T1000 (cell line): ENCODE results near the gene ABHD1.

Experiments used
- DNase-seq: peaks from one replicate; lab custom pipeline; 2025; ENCODE audit warnings: mixed read lengths; lab: John Stamatoyannopoulos, UW

Gene ABHD1

DNA sequence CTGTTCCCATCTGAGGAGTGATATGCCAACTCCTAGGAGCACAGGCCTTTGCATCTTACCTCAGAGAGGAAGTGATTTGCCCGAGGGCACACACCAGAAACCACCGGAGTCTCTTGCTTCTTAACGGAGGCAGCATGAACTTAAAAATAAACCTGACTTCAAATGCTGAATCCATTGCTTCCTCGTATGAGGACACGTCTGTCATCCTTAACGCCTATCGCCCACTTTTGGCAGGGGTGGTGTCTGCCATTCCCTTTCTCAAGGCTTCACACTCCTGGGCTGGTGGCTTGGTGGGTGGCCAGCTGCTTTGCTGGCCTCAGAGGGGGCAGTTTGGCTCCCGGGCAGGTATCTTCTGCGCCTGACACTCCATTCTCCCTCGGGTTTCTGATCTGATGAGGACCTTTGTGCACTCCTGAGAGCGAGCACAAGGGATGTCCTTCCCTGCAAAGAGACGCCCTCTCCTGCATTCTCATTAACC, 11.9 kb downstream of the ABHD1 start:
- no peak for DNase-seq

DNA sequence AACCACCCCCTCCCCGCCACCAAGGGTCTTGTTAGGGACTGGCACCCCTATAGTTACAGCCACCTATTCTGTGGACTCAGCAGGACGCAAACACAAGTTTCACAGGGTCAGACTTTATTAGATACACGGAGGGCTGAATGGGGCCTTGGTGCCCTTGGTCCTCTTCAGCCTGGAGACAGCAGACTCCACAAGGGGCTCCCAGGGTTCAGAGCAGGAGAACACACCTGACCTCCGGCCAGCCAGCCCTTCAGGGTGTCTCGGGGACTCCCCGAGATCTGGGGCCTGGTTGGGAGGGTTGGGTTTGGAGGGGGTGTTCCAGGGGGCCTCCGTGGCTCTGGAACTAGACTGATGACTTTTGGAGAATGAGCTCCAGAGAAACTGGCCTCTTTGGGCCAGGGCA, 13.1 kb downstream of the ABHD1 start:
- no peak for DNase-seq

DNA sequence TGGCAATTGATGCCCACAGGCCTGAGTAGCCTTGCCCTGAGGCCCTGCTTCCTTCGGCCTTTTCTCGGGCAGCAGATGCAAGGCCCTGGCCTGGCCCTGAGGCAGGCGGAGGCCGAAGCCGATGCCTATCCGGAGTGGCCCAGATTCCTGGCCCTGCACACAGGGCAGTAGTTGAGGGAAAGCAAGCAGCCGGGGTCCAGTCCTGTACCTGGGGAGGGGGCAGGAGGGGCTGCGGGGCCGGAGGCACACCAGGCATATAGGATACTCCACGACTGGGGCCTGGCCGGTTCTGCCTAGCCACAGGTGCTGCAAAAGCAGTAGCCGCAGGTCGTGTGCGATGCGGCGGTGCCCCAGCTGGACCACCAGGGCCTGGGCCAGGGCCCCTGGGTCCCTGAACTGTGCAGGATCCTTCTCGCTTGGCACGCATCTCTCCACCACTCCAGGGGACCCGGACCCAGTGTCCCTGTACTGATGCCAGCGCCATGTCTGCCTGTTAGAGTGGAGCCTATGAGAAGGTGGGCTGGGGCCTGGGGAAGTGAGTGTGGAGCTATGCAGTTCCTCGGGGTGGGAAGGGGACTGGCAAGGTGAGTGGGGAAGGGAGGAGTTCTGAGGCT, 13.8 kb downstream of the ABHD1 start:
- no peak for DNase-seq

DNA sequence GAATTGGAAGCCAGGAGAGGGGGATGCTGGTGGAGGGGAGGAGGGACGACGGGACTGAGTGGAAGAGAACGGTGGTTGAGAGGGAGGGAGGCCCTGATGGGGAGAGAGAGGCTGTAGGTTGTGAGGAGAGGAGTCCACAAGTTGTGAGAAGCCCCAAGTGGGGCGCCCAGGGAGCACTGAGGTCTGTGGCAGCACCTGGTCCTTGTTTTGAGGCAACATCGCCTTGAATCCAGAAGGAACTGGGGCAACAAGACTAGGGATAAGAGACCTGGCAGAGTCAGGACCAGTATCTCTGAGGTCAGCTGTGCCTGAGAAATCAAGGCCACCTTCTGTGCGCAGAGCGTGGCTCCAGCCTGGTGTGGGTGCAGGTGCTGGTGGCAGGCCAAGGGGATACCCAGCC, 14.5 kb downstream of the ABHD1 start:
- no peak for DNase-seq

DNA sequence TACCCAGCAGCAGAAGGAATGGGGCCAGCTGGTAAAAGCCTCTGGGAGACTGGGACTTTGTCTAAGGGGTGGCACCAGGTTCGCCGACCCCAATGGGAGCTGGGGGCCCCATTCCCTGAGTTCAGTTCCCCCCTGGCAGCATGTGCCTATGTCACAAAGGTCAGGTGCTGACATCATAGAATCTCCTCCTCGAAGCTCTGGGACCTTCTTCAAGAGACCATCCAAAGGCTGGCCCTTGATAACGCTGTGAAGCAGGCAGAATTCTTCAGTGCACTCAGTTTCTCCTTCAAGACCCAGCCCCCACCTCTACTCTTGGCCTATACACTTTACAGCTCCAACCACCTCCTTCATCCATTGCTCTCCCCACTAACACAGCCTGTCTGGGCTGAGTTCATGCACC, 15.7 kb downstream of the ABHD1 start, which contains the start of gene PRR30:
Gene PRR30, minus strand, starts transcription at position 101 of the 400 bp plus-strand sequence. CDS start 1,081 bp downstream, outside the sequence.
- no peak for DNase-seq

DNA sequence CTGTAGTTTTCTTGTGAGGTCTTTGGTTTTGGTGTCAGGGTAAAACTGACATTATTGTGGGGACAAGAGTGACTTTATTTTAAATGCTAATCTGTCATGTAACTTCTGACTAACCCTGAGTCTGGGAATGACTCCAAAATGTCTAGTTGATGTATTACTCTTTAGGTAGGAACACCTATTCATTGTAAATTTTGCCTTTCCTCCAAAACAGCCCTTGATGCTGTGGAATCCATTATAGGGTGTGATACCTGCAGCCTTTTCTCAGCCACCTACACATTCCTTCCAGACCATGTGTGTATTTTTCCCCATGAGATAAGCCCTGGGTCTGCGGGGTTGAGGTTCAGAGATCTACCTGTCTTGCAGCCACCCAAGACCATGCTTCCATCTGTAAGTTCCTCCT, 19.7 kb downstream of the ABHD1 start:
- DNase-seq = no peak

DNA sequence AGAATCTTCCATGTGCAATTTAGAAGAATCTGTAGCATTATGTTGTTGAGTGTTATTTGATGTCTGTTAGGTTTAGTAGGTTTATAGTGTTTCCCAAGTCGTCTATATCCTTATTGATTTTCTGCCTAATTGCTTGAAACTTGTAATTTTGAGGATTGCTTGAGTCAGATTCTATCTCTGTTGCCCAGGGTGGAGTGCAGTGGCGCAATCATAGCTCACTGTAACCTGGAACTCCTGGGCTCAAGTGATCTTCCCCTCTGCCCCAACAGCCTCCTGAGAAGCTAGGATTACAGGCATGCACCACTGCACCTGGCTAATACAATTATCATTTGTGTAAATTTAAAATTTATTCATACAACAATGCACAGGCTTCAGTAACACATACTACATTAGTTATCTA, 22.1 kb downstream of the ABHD1 start:
- DNase-seq = no peak

DNA sequence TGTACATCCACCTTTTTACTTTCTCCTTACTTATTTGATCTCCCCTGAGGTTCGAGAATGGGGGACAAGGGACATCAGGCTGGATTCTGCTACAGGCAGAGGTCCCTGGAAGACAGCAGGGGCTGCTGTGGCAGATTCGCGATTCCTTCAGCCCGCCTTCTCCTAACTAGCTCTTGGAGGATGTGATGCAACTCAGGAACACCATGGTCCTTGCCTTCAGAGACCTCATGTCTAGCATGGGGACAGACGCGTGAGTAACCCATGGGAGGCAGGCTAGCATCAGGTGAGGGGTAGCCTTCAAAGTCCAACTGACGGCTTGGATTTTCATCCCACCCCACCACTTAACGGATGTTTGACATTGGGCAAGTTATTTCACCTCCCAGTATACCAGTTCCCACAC, 24.3 kb downstream of the ABHD1 start:
- no peak for DNase-seq

DNA sequence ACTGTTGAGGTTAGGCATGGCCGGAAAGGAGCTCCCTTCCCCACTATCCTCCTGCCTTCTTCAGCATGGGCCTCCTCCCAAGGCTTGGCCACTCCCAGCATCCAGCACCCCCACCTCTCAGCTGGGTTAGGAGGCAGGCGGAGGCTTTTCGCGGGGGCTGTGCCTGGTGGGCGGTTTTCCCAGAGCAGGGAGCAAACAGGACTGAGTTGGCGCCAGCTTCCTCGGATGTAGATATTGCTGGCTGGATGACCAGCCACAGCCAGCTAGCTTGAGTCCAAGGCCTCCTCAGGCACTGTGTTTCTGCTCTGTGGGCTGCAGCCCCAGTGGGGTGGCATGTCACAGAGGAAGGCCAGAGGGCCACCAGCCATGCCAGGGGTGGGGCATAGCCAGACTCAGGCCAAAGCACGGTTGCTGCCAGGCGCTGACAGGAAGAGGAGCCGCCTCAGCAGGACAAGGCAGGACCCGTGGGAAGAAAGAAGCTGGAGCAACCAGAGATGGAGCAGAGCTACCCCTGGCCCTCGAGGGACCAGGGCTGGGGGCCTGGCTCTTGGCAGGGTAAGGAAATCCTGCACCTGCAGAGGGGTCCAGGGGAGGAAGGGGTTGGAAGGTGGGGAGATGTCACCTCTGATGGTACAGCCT, 25.3 kb downstream of the ABHD1 start, which contains the start of gene TCF23:
Gene TCF23, plus strand, starts transcription at position 204 of the 639 bp plus-strand sequence. Its CDS starts 130 bp downstream, at position 334.
- DNase-seq = no peak

DNA sequence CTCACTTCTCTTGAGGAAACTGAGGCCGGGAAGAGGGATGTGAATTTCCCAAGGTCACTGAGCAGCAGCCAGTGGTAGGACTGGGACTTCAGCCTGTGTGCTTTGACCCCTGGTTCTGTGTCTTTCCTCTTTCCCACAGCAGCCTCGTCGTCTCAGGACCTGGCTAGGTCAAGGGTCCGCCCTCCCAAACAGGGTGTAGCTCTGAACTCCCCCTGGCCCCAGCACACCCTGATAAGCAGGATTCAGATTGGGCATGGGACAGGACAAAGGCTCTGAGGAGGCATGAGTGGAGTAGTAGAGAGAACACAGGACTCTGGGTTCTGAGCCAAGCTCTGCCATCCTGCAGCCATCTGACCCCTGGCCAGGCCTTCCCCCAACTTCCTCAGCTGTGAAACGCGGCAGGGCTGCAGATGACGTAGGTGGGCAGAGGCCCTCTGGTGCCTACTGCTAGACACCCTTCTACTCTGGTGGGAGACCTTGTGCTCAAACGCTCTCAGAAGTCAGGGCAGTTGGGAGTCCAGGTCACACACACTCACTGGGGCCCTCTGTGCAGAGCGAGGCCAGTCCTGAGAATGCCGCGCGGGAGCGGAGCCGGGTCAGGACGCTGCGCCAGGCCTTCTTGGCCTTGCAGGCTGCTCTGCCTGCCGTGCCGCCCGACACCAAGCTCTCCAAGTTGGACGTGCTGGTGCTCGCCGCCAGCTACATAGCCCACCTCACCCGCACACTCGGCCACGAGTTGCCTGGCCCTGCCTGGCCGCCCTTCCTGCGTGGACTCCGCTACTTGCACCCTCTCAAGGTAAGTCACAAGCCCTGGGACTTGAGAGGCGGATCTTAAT, 26.2 kb downstream of the ABHD1 start:
- no peak for DNase-seq

DNA sequence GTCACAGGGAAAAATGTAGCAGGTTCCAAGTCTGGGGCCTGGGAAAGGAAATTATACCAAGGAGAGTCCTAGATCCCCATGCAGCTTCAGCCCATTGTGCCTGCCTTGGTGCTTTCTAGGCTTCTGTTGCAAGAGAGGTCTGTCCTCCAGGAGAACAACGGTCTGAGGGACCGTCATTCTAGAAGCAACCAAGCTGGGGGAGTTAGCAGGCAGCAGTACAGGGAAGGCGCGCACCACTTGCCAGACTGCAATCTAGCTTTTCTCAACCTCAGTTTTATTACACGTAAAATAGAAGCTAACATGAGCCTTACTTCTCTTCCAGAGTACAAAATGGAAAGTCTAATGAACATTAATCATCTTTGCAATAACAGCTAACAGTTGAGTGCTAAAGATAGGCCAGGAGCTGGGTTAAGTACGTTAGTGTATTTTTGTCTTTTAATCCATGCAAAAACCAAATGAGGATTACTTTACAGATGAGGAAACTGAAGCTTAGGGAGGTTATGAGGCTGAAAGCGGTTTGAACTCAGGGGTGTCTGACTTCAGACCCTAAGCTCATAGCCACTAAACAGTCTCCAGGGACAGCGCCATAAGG, 27.1 kb downstream of the ABHD1 start:
- DNase-seq = no peak

DNA sequence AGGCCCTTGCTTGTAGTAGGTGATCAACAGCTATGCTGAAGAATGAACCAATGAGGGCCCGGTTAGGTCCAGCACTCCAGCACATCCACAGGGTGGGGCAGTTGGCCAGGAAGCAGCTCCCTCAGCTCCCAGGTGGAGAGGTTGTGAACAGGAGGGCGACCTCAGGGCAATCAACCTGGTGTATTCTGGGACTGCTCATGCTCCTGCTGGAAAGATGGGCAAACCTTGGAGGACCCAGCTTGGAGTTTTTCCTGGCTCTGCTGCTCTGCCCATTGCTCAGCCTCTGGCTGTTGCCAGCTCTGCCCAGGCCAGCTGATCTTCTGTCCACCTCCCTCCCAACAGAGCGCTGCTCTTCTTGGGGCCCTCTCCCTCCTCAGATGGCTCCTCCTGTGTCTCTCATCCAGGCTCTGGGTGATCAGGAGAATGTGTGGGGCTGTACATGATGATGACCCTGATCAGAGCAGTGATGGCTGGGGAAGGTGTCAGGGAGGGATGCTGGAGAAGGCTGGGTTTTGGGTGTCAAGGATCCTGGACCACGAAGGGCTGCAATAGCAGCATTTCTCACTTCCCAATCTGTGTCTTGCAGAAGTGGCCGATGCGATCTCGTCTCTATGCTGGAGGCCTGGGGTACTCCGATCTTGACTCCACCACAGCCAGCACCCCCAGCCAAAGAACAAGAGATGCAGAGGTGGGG, 28.6 kb downstream of the ABHD1 start:
- no peak for DNase-seq

DNA sequence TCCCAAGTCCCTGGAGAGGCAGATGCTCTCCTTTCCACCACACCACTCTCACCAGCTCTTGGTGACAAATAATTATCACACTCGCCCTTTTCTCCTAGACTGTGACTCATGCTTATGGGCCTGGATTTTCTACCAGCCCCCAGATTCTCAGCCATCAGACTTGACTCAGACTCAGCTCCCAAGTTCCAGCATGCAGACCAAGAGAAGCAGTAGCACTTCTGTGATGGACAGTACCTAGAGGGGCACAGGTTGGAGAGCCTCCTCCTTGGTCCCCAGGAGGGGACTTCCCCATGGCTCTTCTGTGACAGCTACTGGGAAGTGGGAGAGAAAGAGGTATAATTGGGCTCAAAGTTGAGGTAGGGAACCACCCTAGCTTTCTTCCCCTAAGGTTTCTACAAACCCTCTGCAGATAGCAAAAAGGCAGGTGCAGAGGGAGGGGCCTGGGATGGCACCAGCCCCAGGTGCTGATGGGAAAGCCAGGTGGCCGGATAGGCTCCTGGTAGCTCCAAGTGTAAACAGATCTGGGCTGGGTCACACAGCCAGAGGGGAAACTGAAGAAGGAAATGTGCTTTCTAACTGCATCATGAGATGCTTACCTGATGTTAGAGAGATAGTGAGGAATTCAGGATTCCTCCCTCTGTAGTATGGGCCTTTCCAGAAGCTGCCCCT, 29.3 kb downstream of the ABHD1 start:
- no peak for DNase-seq

DNA sequence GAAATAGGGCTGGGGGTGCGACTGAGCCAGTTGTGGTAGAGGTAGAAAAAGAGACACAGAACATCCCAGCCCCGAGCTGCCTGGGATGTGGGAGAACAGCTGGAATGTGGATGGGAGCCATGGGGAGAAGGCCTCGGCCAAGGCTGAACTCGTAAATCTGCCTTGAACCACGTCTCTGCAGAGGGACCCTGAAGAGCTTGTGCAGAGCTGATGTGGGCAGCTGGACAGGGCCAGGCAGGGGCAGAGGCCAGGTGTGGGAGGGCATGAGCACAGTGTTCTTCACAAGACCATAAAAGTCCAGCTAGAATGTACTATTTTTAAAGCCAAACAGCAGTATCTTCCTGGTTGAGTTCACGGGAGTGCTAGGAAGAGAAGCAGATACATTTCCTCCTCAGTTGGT, 30.9 kb downstream of the ABHD1 start:
- no peak for DNase-seq

DNA sequence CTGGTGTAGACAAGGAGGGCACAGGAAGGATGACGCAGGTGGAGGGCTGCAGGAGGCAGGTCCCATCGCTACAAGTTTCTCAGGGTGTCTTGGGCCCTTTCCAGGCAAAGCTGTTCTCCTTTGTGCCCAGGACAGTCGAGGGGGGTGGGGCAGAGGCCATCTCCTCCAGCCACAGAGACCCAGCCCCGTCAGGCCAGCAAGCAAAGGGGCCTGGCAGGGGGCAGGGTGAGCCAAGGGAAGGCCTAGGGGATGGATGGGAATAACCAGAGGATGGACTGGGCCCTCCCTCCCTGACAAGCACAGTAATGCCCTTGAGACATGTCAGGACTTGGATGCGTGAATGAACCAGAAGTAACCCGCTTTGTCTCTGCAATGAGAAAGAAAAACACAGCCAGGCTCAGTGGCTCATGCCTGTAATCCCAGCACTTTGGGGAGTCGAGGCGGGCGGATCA, 31.5 kb downstream of the ABHD1 start:
- DNase-seq = no peak

DNA sequence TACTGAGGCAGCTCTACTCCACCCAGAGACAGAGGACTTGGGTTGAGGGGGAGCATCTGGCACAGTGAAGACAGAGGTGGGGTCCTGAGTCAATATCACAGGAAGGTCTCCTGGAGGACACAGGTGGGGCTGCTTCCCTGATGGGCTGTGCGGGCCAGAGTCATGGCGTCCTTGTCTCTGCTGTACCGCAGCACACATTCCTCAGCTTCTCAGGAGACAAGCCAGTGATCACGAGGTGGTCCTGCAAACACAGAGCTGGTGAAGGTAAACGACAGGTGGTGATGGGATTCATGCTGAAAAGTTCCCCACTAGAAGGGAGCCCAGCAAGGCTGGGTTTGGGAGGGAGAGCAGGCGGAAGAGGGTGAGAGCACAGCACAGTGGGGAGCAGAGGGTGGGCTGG, 34.9 kb downstream of the ABHD1 start:
- DNase-seq = no peak

DNA sequence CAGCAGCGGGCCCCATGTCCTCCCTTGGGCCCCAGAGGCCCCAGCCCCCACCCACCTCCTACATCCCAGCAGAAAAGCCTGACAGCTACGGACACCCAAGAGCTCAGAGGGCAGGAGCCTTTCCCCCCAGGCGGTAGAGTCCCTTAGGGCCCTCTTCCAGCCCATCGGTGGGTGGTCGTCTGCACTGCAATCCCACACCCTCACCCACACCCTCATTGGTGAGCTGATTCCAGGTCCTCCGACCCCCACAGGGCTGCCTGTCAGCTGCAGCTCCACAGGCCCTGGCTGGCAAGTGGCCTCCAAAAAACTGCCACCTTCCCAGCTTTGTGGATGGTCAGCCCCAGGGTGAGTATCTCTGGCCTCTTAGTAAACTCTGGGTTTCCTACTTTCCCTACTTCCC, 35.7 kb downstream of the ABHD1 start:
- no peak for DNase-seq

DNA sequence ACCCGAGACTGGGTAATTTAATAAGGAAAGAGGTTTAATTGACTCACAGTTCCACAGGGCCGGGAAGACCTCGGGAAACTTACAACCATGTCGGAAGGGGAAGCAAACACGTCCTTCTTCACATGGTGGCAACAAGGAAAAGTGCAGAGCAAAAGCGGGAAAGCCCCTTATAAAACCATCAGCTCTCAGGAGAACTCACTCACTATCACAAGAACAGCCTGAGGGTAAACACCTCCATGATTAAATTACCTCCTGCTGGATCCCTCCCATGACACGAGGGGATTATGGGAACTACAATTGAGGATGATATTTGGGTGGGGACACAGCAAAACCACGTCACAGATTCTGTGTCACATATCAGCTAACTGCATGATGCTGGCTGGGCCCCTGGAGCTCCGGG, 36.6 kb downstream of the ABHD1 start:
- no peak for DNase-seq

DNA sequence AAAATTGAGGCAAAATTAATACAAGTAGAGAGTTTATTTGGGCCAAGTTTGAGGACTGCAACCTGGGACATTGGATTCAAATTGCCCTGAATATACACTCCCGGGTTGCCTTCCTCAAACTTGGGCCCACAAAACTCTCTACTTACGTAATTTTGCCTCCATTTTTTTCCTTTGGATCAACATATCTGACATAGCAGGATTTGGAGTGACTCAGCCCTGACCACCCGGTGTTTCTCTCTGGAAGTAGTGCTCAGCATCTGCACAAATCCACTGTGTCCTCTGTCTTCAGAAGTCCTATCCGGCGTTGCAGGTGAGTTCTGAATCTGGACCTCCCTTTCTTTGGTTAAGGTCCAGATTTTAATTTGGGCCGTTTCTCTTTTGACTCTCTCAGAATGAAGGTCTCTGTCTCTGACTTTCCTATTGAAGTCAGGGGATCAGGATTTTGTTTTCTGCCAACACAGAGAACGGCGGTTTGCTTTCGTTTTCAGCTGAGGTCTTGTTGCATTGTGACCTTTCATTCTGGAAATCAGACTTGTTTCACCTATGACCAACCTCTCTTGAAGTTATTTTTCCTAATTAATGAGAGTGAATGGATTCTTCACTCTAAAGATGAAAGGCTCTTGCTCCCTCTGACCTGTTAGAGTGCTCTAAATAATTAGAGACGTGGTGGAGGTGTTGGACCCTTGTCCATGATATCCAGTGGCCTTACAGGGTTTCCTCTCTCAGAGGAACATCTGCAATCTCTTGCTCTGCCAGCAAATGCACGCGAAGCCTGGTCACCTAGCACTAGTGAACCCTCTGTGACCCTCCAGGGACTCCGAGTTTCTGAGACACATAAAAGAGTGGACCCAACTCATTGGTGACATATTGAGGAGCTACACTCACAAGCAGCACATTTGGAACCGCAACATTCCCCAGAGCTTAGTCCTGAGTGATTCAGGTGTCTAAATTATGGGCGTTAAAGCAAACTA, 38.8 kb downstream of the ABHD1 start:
- DNase-seq = no peak
